ENCODE data around the gene IL26. TPM values are rescaled to one million over a fixed set of nuclear protein-coding genes. Genes with fewer than 3 reads are reported as not detected.

Gene IL26
- total and polyA plus RNA-seq, 2 donors from 2014 or later, result not detected

DNA sequence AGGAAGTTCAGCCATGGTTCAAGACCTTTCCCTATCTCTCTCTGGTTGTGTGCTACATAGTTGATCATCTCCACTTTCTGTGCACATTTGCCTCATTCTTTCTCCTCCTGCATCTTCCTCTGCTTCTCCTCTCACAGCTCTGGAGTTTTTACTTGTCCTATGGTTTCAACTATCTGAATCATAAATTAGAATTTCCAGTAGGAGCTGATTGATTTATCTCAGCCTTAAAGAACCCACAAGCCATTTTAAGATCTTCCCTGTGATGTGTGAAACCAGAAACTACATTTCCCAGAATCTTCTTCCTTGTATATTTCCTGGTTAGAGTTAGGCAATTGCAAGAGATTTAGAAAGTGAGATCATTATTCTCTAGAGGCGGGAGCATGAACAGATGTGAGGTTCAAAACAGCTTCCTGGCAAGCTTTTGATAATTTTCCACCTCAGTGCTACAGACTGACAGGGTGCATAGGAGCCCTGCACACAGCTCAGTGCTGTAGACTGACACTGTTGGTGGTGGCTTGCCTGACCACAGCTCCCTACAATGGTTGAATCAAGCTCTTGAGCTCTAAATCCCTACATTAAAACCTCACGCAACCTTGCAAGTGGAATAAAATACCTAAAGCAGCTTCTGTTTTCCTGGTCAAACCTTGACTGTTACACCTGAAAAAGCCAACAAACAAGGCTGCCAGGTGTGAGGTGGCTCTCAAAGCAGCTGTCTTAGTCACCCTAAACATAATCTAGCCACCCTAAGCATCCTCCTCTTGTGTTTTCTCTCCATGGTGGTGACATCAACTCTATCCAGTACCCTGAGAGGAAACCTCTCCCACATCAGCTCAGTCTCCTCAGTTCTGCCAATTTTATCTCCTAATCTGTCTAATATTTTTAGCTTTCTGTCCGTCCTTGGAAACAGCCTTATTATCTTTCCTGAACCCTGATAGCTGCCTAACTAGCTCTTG, 44.5 kb downstream of the IL26 start:
- no peak for FAIRE-seq
- intact Hi-C loops (cut with DNase I), result no loop called here

GRCh38 chr12:68178774-68179439, 46.7 kb downstream of the IL26 start:
- FAIRE-seq (no peak), DNase-seq (no peak)
- H3K27me3 ChIP-seq (ENCODE audit: control insufficient read depth, insufficient read depth, low read length), result no peaks in the 10 kb centered on the region
- no peaks in the 10 kb centered on the region for H3K4me1 ChIP-seq (ENCODE audit: control insufficient read depth in 2 of 3, insufficient read depth in 2 of 3, low read depth in 1 of 3, low read length in 3 of 3)
- no peak overlapping the region for H3K9ac ChIP-seq (ENCODE audit: low read length in 3 of 3)
- intact Hi-C loops (cut with DNase I), result no loop called here
- no peaks in the 10 kb centered on the region for H3K9me3 ChIP-seq (ENCODE audit: control insufficient read depth in 2 of 3, insufficient read depth in 1 of 3, low read length in 3 of 3)
- TF ChIP-seq, protein P1, sequence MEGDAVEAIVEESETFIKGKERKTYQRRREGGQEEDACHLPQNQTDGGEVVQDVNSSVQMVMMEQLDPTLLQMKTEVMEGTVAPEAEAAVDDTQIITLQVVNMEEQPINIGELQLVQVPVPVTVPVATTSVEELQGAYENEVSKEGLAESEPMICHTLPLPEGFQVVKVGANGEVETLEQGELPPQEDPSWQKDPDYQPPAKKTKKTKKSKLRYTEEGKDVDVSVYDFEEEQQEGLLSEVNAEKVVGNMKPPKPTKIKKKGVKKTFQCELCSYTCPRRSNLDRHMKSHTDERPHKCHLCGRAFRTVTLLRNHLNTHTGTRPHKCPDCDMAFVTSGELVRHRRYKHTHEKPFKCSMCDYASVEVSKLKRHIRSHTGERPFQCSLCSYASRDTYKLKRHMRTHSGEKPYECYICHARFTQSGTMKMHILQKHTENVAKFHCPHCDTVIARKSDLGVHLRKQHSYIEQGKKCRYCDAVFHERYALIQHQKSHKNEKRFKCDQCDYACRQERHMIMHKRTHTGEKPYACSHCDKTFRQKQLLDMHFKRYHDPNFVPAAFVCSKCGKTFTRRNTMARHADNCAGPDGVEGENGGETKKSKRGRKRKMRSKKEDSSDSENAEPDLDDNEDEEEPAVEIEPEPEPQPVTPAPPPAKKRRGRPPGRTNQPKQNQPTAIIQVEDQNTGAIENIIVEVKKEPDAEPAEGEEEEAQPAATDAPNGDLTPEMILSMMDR (IDR thresholded peaks at IDR 0.05; ENCODE audit: borderline replicate concordance, extremely low read depth, insufficient read depth), result no peak
- no peak overlapping the region for H3K27ac ChIP-seq (ENCODE audit: low read depth in 2 of 2, low read length in 2 of 2)
- H3K4me3 ChIP-seq (ENCODE audit: low read length in 3 of 3), result no peak overlapping the region
- no peaks in the 10 kb centered on the region for H3K36me3 ChIP-seq (ENCODE audit: control insufficient read depth in 2 of 3, insufficient read depth in 3 of 3, low read length in 3 of 3)

More for the DNA sequence above, 44.5 kb downstream of the IL26 start:
- TF ChIP-seq, protein P1 (IDR thresholded peaks at IDR 0.05; ENCODE audit: borderline replicate concordance, extremely low read depth, insufficient read depth), result no peak
- Histone ChIP-seq H3K4me3 (ENCODE audit: low read length in 3 of 3) (no peak overlapping the region), H3K9me3 (ENCODE audit: control insufficient read depth in 2 of 3, insufficient read depth in 1 of 3, low read length in 3 of 3) (no peaks in the 10 kb centered on the region), H3K27ac (ENCODE audit: low read depth in 2 of 2, low read length in 2 of 2) (no peak overlapping the region), H3K9ac (ENCODE audit: low read length in 3 of 3) (no peak overlapping the region), H3K36me3 (ENCODE audit: control insufficient read depth in 2 of 3, insufficient read depth in 3 of 3, low read length in 3 of 3) (no peaks in the 10 kb centered on the region), H3K4me1 (ENCODE audit: control insufficient read depth in 2 of 3, insufficient read depth in 2 of 3, low read depth in 1 of 3, low read length in 3 of 3) (no peaks in the 10 kb centered on the region), H3K27me3 (ENCODE audit: control insufficient read depth, insufficient read depth, low read length) (no peaks in the 10 kb centered on the region)
- peak in 1 of 5 donors; percentile 8 for DNase-seq

- Histone ChIP-seq H3K9me3 (ENCODE audit: control insufficient read depth in 2 of 3, insufficient read depth in 1 of 3, low read length in 3 of 3) (no peaks in the 10 kb centered on the region), H3K27ac (ENCODE audit: low read depth in 2 of 2, low read length in 2 of 2) (no peak overlapping the region), H3K4me3 (ENCODE audit: low read length in 3 of 3) (no peak overlapping the region), H3K9ac (ENCODE audit: low read length in 3 of 3) (no peak overlapping the region), H3K4me1 (ENCODE audit: control insufficient read depth in 2 of 3, insufficient read depth in 2 of 3, low read depth in 1 of 3, low read length in 3 of 3) (no peaks in the 10 kb centered on the region), H3K36me3 (ENCODE audit: control insufficient read depth in 2 of 3, insufficient read depth in 3 of 3, low read length in 3 of 3) (no peaks in the 10 kb centered on the region), H3K27me3 (ENCODE audit: control insufficient read depth, insufficient read depth, low read length) (no peaks in the 10 kb centered on the region)
- TF ChIP-seq, protein P1 (IDR thresholded peaks at IDR 0.05; ENCODE audit: borderline replicate concordance, extremely low read depth, insufficient read depth), result no peak
- FAIRE-seq (no peak), DNase-seq (no peak)
- intact Hi-C loops (cut with DNase I), result no loop called here
These were observed 47.4 kb downstream of the IL26 start for GRCh38 chr12:68178184-68178583.

Data from kidney (tissue), 14 donors.